Stimulated activated CD8-positive, alpha-beta memory T cell treated with anti-CD3 and anti-CD28 coated beads, Interleukin-7, amount 100 ng/mL, for 4 hours (primary cell): ENCODE data around the gene MEGF9.

Experiments used
- DNase-seq, 2 donors: peaks; one replicate each; pipeline ENCODE4 v3.0.0-alpha.2; 2020; ENCODE audit warnings: low read depth in 2 of 2

MEGF9 gene

GRCh38 chr9:120733190-120733589 lies 18.9 kb upstream of the MEGF9 start:
- DNase-seq = no peak

- no peak for DNase-seq
Observed at GRCh38 chr9:120730654-120731514, 16.6 kb upstream of the MEGF9 start.

- no peak for DNase-seq
Observed at GRCh38 chr9:120729791-120730241, 15.5 kb upstream of the MEGF9 start.

GRCh38 chr9:120726484-120726883 lies 12.2 kb upstream of the MEGF9 start:
- DNase-seq = no peak

GRCh38 chr9:120725907-120726306 lies 11.6 kb upstream of the MEGF9 start:
- DNase-seq = no peak

- no peak for DNase-seq
Observed at GRCh38 chr9:120724757-120725400, 10.6 kb upstream of the MEGF9 start.

- no peak for DNase-seq
Observed at GRCh38 chr9:120723565-120723964, 9.3 kb upstream of the MEGF9 start.

- DNase-seq = no peak
Observed at GRCh38 chr9:120720404-120720803, 6.1 kb upstream of the MEGF9 start.

GRCh38 chr9:120718316-120718715 lies 4.0 kb upstream of the MEGF9 start:
- no peak for DNase-seq

GRCh38 chr9:120717176-120717575 lies 2.9 kb upstream of the MEGF9 start:
- DNase-seq = no peak

GRCh38 chr9:120716483-120716882 lies 2.2 kb upstream of the MEGF9 start:
- no peak for DNase-seq

- no peak for DNase-seq
Observed at GRCh38 chr9:120715389-120715924, 1.2 kb upstream of the MEGF9 start.

GRCh38 chr9:120714846-120715388 lies 647 bp upstream of the MEGF9 start:
- no peak for DNase-seq

- DNase-seq = peak in 1 of 2 donors; percentile 5
Observed at GRCh38 chr9:120713257-120714087, 798 bp downstream of the MEGF9 start.

GRCh38 chr9:120712539-120713031 lies 1.7 kb downstream of the MEGF9 start:
- no peak for DNase-seq

- DNase-seq = no peak
Observed at GRCh38 chr9:120711841-120712538, 2.3 kb downstream of the MEGF9 start.

GRCh38 chr9:120711354-120711753 lies 2.9 kb downstream of the MEGF9 start:
- DNase-seq = no peak

GRCh38 chr9:120710110-120710981 lies 3.9 kb downstream of the MEGF9 start:
- DNase-seq = peak in 1 of 2 donors; percentile 1

- no peak for DNase-seq
Observed at GRCh38 chr9:120708526-120709224, 5.6 kb downstream of the MEGF9 start.
